Caki2 (cell line): Measurements from ENCODE around the gene ZNF74. TPM values are rescaled to one million over a fixed set of nuclear protein-coding genes. Genes with fewer than 3 reads are reported as not detected.
A peak's percentile ranks its signal among the peaks of the same experiment; 100 is the strongest.
"Not testable (repeated sequence)": the region's sequence is repeated elsewhere in the genome, so short reads cannot be mapped to it uniquely, and the experiment has no call there.

ENCODE experiments used
- DNase-seq: peaks from one replicate; pipeline ENCODE4 v3.0.0-alpha.2; 2015; ENCODE audit warnings: low read depth
- in situ Hi-C: cut with HindIII; loops from 2 replicates; pipeline ENCODE4 v1.10.0; 2016; ENCODE audit warnings: low sequenced_read_pairs, low pct_unique_long_range_greater_than_20kb, mixed read lengths
- total RNA-seq: library from RNA; depleted of rRNA; stranded (reverse); fragments of >200 nt; shearing (Covaris generic); gene quantifications from 2 replicates; pipeline ENCODE4 v1.2.3, GENCODE V29; 2014; ENCODE audit warnings: low replicate concordance

ZNF74 gene
- total RNA-seq, 1 experiment from 2014 or later: 16.8 TPM

DNA sequence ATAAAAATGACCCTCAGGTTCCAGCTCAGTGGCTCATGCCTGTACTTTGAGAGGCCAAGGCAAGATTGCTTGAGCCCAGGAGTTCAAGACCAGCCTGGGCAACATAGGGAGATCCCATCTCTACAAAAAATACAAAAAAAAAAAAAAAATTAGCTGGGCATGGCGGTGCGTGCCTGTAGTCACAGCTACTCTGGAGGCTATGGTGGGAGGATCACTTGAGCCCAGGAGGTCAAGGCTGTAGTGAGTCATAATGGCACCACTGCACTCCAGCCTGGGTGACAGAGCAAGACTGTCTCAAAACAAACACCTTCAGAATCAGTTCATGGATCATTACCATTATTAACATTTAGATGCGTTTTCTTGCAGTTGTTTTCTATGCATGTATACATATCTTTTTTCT lies 15.4 kb downstream of the ZNF74 start:
- DNase-seq, in situ Hi-C loops: not testable (repeated sequence)

DNA sequence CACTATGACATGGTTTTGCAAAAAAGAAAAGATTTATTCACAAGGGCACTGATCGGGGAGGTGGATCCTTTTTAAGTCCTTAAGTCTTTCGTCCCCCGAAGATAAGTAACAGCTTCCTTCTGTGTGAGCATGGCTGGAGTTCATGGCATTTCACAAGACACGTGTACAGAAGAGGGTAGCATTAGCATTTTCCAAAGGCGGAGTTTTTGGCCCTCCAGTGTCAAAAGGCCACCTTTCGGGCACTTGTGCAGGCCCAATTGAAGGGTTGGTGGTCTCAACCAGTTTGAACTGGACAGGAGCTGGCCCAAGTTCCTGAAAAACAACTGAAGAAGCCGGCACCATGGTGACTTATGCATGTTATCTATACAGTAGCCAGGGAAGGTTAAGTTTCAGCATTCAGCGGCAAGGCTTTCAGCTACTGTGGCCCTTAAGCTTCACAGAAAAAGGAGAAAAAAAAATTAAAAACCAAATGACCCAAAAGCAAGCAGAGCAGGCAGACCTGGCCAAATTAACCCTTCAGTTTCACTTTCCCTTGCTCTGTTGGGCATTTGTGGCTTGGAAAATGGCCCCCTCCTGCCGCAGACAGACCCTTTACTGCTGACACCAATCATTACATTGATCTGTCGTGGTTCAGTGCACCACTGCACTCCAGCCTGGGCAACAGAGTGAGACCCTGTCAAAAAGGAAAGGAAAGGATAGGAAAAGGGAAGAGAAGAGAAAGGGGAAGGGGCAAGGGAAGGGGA lies 18.7 kb downstream of the ZNF74 start:
- no peak for DNase-seq
- in situ Hi-C loops: no loop called here

DNA sequence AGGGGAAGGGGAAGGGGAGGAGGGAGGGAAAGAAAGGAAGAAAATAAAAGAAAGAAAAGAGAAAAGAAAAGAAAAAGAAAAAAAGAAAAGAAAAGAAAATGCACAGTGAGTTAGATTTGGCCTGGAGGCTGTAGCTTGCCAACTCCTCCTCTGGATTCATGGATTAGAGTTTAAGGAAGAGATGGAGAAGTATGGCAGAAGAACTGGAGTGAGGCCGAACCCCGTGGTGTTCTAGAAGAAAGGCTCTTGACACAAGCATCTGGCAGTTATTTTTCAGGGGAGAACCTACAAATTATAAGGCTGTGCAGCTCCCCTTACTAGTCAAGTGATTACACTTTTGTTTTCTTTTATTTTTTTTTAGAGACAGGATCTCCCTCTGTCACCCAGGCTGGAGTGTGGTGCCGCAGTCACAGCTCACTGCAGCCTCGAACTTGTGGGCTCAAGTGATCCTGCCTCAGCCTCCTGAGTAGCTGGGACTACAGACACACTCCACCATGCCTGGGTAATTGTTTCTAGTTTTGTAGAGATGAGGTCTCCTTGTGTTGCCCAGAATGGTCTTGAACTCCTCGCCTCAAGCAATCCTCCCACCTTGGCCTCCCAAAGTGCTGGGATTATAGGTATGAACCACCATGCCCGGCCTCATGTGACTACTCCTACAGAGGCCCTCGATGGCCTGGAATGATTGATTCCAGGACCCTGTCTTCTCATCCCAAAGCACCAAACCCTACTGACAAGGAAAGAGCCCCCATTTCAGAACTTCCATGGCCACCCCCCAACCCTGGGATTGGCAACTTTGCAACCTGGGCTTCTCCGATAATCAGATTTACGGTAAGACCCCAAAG lies 19.5 kb downstream of the ZNF74 start:
- in situ Hi-C loops: no loop called here
- no peak for DNase-seq

DNA sequence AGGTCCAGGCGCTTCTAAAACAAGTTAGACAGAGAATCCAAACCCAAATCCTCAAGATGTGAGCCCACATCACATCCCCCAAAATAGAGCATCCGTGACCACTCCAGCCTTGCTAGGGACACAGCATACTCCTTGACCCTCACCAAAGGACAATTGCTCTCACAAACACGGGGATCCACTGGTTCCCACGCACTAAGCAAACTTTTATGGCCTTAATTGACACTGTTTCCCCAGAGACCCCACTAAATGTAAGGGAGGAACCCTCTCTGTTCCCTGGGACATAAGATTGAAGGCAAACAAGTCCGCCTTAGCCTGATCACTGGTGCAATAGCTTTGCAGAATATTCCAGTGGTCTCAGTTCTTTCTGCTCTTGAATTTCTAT lies 20.1 kb downstream of the ZNF74 start:
- in situ Hi-C loops: no loop called here

DNA sequence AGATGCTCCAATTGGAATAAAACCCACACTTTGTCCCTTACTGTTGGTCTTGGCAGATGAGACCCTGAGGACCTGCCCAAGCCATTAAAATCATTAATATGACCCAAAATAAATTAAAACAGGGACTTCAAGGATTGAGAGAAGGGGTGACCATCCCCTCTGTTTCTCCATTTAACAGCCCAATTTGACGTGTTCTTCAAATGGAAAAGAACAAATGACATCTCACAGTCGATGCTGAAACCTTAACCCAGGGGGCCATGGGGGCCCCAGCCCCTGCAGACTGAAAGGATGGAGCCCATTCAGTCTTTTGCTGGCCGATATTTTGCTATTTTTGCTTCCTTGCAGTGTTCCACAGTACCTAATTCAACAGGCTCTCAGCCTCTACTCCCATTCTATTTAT lies 20.5 kb downstream of the ZNF74 start:
- in situ Hi-C loops: no loop called here
- no peak for DNase-seq

More for the DNA sequence above, 20.1 kb downstream of the ZNF74 start:
- no peak for DNase-seq

DNA sequence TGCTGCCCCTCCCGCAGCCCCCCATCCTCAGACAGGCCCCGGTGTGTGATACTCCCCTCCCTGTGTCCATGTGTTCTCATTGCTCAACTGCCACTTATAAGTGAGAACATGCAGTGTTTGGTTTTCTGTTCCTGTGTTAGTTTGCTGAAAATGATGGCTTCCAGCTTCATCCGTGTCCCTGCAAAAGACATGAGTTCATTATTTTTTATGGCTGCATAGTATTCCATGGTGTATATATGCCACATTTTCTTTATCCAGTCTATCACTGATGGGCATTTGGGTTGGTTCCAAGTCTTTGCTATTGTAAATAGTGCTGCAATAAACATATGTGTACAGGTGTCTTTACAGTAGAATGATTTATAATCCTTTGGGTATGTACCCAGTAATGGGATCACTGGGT lies 21.3 kb downstream of the ZNF74 start:
- DNase-seq, in situ Hi-C loops: not testable (repeated sequence)

DNA sequence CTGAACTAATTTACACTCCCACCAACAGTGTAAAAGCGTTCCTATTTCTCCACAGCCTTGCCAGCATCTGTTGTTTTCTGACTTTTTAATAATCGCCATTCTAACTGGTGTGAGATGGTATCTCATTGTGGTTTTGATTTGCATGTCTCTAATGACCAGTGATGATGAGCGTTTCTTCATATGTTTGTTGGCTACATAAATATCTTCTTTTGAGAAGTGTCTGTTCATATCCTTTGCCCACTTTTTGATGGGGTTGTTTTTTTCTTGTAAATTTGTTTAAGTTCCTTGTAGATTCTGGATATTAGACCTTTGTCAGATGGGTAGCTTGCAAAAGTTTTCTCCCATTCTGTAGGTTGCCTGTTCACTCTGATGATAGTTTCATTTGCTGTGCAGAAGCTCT lies 21.7 kb downstream of the ZNF74 start:
- DNase-seq, in situ Hi-C loops: not testable (repeated sequence)

DNA sequence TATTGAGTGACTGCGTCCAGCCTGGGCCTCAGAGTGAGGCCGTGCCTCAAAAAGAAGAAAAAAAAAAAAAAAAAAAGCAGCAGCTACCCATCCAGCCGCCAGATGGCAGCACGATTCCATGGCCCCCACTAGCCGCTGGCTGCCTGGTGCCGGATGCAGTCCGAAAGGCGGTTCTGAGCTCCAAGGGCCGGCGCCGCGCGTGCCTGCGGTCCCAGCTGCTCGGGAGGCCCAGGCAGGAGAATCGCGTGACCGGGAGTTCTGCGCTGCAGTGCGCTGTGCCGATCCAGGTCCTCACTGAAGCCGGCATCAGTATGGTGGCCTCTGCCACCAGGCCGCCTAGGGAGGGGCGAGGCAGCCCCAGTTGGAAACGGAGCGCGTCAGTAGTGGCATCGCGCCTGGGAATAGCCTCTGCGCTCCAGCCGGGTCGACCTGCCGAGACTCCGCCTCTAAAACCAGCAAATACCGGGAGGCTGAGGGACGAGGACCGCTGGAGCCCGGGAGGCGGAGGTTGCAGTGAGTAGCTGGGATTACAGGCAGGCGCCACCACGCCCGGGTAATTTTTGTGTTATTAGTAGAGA lies 24.3 kb downstream of the ZNF74 start:
- in situ Hi-C loops: no loop called here
- DNase-seq: peak; percentile 77

DNA sequence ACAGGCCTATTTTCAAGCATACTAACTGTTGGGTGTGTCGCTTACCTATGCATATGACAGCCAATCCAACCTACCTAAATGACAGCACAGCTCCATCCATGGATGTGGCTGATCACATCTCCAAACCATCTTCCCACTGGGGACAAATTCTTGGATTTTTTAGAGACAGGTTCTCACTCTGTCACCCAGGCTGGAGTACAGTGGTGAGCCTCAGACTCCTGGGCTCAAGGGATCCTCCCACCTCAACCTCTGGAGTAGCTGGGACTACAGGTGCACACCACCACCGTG lies 25.7 kb downstream of the ZNF74 start:
- no peak for DNase-seq
- in situ Hi-C loops: no loop called here

DNA sequence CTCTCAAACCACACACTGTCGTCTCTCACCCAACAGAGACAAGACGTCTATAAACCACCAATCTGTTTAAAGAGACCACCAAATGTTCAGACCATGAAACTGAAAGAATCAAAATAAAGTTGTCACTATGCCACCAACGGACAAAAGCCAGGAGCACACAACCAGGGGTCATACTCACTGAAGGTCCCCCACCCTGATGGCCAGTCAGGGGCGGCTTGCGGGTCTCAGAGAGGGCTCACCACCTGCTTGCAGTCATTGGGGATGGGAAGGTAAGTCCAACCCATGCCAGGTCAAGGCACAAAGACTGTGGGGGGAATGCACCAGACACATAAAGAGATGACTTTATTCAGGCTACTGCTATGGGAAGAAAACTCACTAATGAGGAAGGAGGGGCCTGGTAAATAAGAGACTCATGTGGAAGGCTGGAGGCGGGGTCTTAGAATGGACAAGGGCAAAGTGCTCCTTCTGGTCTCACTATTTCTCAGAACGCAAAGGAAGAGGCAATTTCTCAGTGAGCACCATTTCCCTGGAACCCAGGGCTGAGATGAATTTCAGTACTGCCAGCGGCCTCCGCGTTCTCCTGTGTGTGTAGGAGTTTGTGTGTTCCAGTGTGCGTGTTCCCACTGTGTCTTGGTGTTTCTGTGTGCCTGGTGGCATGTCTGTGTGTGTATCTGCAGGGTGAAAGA lies 26.3 kb downstream of the ZNF74 start:
- in situ Hi-C loops: no loop called here
- no peak for DNase-seq

DNA sequence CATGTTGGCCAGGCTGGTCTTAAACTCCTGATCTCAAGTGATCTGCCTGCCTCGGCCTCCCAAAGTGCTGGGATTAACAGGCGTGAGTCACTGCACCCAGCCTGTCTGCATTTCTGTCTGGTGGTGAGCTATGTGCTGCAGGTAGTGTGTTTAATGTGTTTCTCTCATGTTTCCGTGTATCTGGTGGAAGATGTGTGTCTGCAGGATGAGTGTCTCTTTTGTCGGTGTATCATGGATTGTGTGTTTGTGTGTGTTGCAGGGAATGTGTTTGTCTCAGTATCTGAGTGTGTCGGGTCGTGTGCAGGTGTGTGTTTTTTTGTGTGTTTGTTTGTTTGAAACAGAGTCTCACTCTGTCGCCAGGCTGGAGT lies 27.5 kb downstream of the ZNF74 start:
- in situ Hi-C loops: no loop called here
- no peak for DNase-seq

DNA sequence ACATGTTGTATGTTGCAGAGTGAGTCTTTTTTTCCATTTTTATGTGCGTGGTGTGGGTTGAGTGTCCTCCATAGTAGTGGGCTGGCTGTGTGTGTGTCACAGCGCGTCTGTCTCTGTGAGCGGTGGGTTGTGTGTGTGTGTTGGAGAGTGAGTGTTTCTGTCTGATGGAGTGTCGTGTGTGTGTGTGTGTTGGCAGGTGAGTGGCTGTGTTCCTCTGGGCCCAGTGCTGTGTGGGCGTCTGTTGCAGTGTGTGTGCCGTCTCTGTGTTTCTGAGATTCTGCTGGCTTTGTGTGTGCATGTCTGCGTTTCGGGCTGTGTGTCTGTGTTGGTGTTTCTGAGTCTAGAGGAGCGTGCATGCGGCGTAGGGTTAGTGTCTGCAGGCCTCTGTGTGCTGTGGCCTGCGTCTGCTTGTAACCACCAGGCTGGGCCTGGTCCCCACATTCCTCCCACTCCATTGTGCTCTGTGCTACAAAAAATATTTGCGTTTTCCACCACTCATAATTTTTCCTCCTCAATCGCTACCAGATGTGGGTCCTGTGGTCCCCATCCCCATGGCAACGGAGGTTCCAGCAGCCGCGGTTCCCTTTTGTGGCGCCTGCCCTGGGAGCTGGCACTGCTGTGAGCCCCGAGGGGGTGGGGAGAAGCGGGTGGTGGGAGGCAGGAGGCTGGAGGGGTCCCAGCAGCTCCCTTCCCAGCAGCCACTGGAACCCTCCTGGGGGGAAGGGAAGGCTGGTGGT lies 28.5 kb downstream of the ZNF74 start:
- in situ Hi-C loops: no loop called here
- no peak for DNase-seq

DNA sequence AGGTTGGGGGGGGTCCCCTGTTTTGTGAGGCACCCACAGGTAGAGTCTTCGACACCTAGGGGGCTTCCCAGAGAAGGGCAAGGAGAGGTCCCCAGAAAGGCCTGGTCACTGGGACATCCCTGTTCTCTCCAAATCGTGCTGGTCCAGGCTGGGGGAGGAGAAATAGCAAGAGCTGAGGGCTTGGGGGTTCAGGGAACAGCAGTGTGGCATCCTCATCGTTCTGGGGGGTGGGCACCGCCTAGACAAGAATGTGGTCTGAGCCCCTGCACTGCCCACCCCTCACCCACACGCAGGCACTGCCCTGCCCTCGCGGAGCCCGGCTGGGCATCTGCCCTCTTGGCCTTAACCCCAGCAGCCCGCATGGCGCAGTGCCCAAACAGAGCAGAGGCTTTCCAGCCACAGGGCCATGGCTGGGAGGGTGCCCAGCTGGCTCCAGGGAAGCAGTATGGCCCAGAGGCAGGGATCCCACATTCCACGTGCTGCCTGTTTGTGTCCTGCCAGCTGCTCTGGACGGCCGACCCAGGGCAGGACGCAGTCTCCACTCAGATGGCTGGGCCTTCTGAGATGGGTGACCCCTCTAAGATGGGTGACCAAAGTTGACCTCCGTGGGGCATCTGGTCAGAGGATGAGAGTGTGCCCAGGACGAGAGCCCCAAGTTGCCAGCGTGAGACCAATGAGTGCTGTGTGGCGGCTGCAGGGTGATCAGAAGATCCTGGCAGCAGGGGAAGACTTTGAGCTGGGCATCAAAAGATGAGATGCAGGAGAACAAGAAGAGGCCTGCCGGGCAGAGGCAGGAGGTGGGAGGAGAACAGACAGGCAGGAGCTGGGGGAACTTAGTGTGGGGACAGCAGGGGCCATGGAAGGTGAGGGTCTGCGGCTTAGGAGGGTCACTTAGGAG lies 29.3 kb downstream of the ZNF74 start:
- in situ Hi-C loops: no loop called here
- no peak for DNase-seq

DNA sequence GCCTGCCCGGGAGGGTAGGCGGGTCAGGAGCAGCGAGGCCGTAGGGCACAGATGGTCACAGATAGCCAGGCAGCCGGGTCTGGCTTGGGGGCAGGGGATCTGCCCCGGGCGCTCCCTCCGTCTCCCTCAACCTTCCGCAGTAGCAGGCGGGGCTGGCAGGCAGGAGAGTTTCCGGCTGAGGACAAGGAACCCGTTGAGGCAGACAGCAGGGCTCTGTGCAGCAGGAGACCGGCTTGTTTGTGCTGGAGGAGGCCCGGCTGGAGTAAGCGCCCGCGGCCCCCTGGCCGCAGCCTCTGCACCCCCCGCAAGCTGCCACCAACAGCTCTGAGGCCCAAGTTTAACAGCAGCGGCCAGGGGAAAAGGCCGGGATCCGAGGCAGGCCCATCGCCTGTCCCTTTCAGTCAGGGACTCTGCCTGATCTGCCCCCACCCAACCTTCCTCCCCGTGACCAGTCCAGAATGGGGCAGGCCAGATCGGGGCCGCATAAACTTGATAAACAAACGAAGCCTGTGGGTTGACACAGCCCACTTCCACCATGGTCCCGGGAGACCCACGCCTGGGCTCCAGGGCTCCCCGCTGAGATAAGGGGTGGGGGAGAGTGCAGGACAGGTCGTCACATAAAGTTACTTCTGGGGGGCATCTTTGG lies 30.1 kb downstream of the ZNF74 start:
- in situ Hi-C loops: no loop called here
- DNase-seq: no peak

DNA sequence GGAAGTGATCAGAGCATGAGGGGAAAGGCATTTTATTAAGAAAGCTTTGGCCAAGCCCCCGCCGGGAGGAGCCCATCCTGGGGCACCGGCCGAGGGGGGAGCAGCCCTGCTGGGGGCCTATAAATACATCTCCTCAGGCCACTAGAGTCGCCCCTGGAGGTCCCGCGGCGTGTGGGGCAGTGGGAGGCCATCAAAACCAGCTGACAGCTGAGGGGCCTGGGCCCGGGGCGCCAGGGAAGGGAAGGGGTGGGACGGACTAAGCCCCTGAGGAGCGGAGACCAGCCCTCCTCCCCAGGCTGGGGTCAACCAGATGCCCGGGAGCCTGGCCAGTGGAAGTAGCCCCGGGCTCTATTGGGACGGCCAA lies 30.6 kb downstream of the ZNF74 start:
- in situ Hi-C loops: no loop called here
- DNase-seq: no peak

DNA sequence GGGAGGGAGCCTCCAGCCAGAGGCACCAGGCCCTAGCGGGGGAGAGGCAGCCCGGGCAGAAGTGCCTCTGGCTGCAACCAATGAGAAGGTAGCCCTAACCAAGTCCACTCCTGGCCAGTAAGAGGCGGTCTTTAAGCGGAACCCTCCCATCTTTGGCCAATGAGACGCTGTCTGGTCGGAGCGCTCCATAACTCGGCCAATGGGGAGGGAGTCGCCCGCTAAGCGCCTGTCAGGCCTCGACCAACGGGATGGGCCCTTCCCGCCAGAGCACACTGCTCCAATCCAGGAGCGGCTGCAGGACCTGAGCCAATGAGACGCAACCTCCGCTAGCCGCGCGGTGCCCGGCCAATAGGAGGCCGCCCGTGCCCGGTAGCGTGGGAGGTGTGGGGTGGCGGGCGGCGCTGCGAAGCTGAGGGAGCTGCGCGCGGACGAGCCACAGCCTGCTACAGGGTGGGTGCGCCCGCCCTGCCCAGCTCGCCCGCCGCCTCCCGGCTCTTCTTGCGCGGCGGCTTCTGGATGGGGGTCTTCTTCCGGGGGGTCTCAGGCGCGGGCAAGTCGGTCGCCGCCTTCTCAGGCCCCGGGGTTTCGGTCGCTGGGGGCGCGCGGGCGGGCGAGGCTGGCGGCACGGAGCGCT lies 31.1 kb downstream of the ZNF74 start:
- no peak for DNase-seq

More for the DNA sequence above, 31.1 kb downstream of the ZNF74 start:
- in situ Hi-C loops: no loop called here
